SJSA1 (cell line): ENCODE measurements around the gene HMGCR. TPM values are rescaled to one million over a fixed set of nuclear protein-coding genes. Genes with fewer than 3 reads are reported as not detected.
"Not testable (repeated sequence)": the region's sequence is repeated elsewhere in the genome, so short reads cannot be mapped to it uniquely, and the experiment has no call there.

Experiments used
- DNase-seq, 2 experiments: peaks; one replicate each; pipeline ENCODE4 v3.0.0-alpha.2; 2015 to 2020; ENCODE audit warnings: low spot score in 2 of 2, low read depth in 1 of 2
- H3K27ac ChIP-seq: fragments of 250-450 bp; sonication (Bioruptor Pico); 2 replicates; pipeline ENCODE4 v1.5.1; 2020; ENCODE audit warnings: mild to moderate bottlenecking, moderate library complexity
- H3K27me3 ChIP-seq: fragments of 250-450 bp; sonication (Bioruptor Pico); replicated peaks from 2 replicates; pipeline ENCODE4 v1.5.1; 2020; ENCODE audit warnings: mild to moderate bottlenecking, moderate library complexity
- H3K36me3 ChIP-seq: fragments of 250-450 bp; sonication (Bioruptor Pico); 2 replicates; pipeline ENCODE4 v1.5.1; 2020; ENCODE audit warnings: mild to moderate bottlenecking
- H3K4me1 ChIP-seq: fragments of 250-450 bp; sonication (Bioruptor Pico); replicated peaks from 2 replicates; pipeline ENCODE4 v1.6.1; 2021; ENCODE audit warnings: mild to moderate bottlenecking
- H3K4me3 ChIP-seq: fragments of 250-450 bp; sonication (Bioruptor Pico); 2 replicates; pipeline ENCODE4 v1.5.1; 2020; ENCODE audit warnings: mild to moderate bottlenecking
- H3K9me3 ChIP-seq: fragments of 250-450 bp; sonication (Bioruptor Pico); replicated peaks from 2 replicates; pipeline ENCODE4 v1.5.1; 2020; ENCODE audit warnings: mild to moderate bottlenecking
- total RNA-seq: library from RNA; depleted of rRNA; stranded (reverse); fragments of >200 nt; shearing (Covaris generic); gene quantifications from 2 replicates; pipeline ENCODE4 v1.2.3, GENCODE V29; 2014

Gene HMGCR
- total RNA-seq, 1 experiment from 2014 or later, result 65.9 TPM

- Histone ChIP-seq H3K9me3 (no peaks in the 10 kb centered on the region), H3K4me1 (no peaks in the 10 kb centered on the region; the same call in 1 of the 2 replicates), H3K36me3 (no peaks in the 10 kb centered on the region), H3K27ac (no peak overlapping the region), H3K27me3 (no peaks in the 10 kb centered on the region), H3K4me3 (no peak overlapping the region)
- no peak for DNase-seq
These were observed 5.6 kb upstream of the HMGCR start for GRCh38 chr5:75331095-75332090.

GRCh38 chr5:75333759-75334158 lies 3.3 kb upstream of the HMGCR start:
- not testable (repeated sequence) for H3K27me3 ChIP-seq, H3K4me1 ChIP-seq, H3K36me3 ChIP-seq, H3K9me3 ChIP-seq, H3K27ac ChIP-seq, H3K4me3 ChIP-seq, DNase-seq

DNA sequence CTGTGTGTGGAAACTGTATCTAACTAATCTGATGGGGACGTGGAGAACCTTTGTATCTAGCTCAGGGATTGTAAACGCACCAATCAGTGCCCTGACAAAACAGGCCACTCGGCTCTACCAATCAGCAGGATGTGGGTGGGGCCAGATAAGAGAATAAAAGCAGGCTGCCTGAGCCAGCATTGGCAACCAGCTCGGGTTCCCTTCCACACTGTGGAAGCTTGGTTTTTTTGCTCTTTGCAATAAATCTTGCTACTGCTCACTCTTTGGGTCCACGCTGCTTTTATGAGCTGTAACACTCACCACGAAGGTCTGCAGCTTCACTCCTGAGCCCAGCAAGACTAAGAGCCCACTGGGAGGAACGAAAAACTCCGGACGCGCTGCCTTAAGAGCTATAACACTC lies 2.6 kb upstream of the HMGCR start:
- H3K4me1 ChIP-seq, H3K36me3 ChIP-seq, H3K27ac ChIP-seq, H3K4me3 ChIP-seq, DNase-seq, H3K27me3 ChIP-seq, H3K9me3 ChIP-seq: not testable (repeated sequence)

DNA sequence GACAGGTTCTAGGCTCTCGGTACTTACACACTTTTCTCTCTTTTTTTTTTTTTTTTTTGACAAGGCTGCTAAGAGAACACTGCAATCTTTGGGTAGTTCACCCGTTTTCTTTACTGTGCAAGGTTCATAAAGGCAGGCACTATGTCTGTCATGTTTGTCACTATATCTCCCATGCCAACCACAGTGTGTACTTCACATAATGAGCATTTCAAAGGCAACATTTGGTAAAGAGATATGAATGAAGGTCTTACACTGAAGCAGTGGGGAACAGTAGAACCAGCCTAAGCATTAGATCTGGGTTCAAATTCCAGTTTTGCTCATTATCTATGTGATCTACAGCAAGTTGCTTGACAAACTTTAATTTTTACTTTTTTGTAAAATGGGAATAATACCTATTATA lies 1.5 kb upstream of the HMGCR start:
- H3K36me3 ChIP-seq, result peaks cover 6% of the 10 kb centered on the region; the same call in 1 of the 2 replicates
- no peaks in the 10 kb centered on the region for H3K27me3 ChIP-seq
- H3K4me3 ChIP-seq, result no peak overlapping the region
- no peak for DNase-seq
- H3K9me3 ChIP-seq, result no peaks in the 10 kb centered on the region
- H3K4me1 ChIP-seq, result peaks cover 5% of the 10 kb centered on the region
- no peak overlapping the region for H3K27ac ChIP-seq

GRCh38 chr5:75335952-75336614 lies 937 bp upstream of the HMGCR start:
- Histone ChIP-seq H3K4me1 (peaks cover 5% of the 10 kb centered on the region), H3K36me3 (peaks cover 10% of the 10 kb centered on the region; the same call in 1 of the 2 replicates), H3K27me3 (no peaks in the 10 kb centered on the region), H3K9me3 (no peaks in the 10 kb centered on the region), H3K27ac (peak overlapping the region; percentile 36), H3K4me3 (peak overlapping the region; percentile 83)
- DNase-seq, result peak; percentile 63 to 70

- Histone ChIP-seq H3K27me3 (no peaks in the 10 kb centered on the region), H3K27ac (peak overlapping the region; percentile 67), H3K9me3 (no peaks in the 10 kb centered on the region), H3K4me1 (peaks cover 5% of the 10 kb centered on the region), H3K36me3 (peaks cover 10% of the 10 kb centered on the region; the same call in 1 of the 2 replicates), H3K4me3 (peak overlapping the region; percentile 83)
- peak; percentile 45 to 51 for DNase-seq
These were observed 474 bp downstream of the HMGCR start for GRCh38 chr5:75337366-75338021.

GRCh38 chr5:75338408-75338807 lies 1.4 kb downstream of the HMGCR start:
- Histone ChIP-seq H3K36me3 (peaks cover 10% of the 10 kb centered on the region; the same call in 1 of the 2 replicates), H3K27me3 (no peaks in the 10 kb centered on the region), H3K4me1 (peaks cover 5% of the 10 kb centered on the region), H3K9me3 (no peaks in the 10 kb centered on the region), H3K27ac (no peak overlapping the region), H3K4me3 (peak overlapping the region; percentile 83)
- no peak for DNase-seq

- Histone ChIP-seq H3K27ac (no peak overlapping the region), H3K4me1 (peaks cover 5% of the 10 kb centered on the region), H3K27me3 (no peaks in the 10 kb centered on the region), H3K4me3 (no peak overlapping the region), H3K36me3 (peaks cover 18% of the 10 kb centered on the region), H3K9me3 (no peaks in the 10 kb centered on the region)
- no peak for DNase-seq
These were observed 3.9 kb downstream of the HMGCR start for GRCh38 chr5:75340714-75341478.

DNA sequence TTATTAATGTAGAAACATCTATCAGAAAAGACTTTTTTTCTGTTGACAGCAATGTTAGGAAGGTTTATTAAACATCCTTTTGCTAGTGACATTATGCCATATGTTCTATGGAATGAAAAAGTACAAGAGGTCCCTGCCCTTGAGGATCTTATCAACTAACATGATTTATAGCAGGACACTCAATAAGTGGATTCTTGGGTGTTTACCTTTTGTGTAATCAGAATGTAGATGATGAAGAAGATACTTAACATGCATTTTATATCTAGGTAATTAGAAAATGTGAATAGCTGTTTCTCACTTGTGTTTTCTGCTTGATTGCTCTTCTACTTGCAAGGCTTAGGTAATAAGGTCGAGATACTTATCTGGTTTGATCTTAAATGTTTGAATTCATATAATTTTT lies 4.9 kb downstream of the HMGCR start:
- Histone ChIP-seq H3K4me1 (peaks cover 5% of the 10 kb centered on the region), H3K9me3 (no peaks in the 10 kb centered on the region), H3K27me3 (no peaks in the 10 kb centered on the region), H3K36me3 (peaks cover 29% of the 10 kb centered on the region), H3K4me3 (no peak overlapping the region), H3K27ac (no peak overlapping the region)
- DNase-seq, result no peak

DNA sequence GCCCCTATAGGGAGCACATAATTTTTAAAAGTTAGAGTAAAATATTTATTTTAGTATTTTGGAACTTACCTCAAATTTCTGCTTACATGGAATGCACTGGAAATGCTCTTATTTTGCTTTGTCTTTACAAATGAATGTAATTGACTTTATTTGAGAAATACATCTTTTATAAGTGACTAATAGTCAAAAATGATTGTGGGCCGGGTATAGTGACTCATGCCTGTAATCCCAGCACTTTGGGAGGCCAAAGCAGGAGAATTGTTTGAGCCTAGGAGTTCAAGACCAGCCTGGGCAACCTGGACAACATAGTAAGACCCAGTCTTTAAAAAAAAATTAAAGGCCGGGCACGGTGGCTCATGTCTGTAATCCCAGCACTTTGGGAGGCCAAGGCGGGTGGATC lies 5.8 kb downstream of the HMGCR start:
- Histone ChIP-seq H3K36me3 (peaks cover 33% of the 10 kb centered on the region), H3K4me1 (peaks cover 5% of the 10 kb centered on the region), H3K9me3 (no peaks in the 10 kb centered on the region), H3K4me3 (no peak overlapping the region), H3K27me3 (no peaks in the 10 kb centered on the region), H3K27ac (no peak overlapping the region)
- DNase-seq, result no peak

- Histone ChIP-seq H3K4me1 (no peaks in the 10 kb centered on the region), H3K27me3 (no peaks in the 10 kb centered on the region), H3K36me3 (peaks cover 74% of the 10 kb centered on the region), H3K4me3 (no peak overlapping the region), H3K27ac (no peak overlapping the region), H3K9me3 (no peaks in the 10 kb centered on the region)
- DNase-seq, result no peak
These were observed 11.2 kb downstream of the HMGCR start for GRCh38 chr5:75348241-75348640.

DNA sequence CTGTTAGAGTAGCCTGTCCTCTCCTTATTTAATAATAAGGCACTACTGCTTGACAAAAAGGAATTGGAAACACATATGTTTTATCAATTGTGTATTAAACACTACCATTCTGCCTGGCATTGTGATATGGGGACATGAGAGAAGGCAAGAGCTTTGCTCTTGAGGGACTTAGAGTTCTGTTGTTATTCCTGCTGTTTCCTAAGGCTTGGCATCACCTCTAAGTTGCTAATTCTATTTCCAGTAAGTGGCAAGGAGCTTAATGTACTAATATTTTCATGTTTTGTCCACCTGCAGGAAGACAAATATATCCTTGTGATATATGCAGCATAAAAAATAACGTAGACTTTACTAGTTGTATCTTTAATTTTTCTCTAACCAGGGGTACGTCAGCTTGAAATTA lies 12.6 kb downstream of the HMGCR start:
- no peaks in the 10 kb centered on the region for H3K27me3 ChIP-seq
- no peak for DNase-seq
- no peaks in the 10 kb centered on the region for H3K9me3 ChIP-seq
- no peak overlapping the region for H3K27ac ChIP-seq
- no peak overlapping the region for H3K4me3 ChIP-seq
- H3K4me1 ChIP-seq, result no peaks in the 10 kb centered on the region
- H3K36me3 ChIP-seq, result peaks cover 81% of the 10 kb centered on the region
